ENCODE measurements around the gene GOLGA8M.
"Not testable (repeated sequence)": the region's sequence is repeated elsewhere in the genome, so short reads cannot be mapped to it uniquely, and the experiment has no call there.

The GOLGA8M gene

DNA sequence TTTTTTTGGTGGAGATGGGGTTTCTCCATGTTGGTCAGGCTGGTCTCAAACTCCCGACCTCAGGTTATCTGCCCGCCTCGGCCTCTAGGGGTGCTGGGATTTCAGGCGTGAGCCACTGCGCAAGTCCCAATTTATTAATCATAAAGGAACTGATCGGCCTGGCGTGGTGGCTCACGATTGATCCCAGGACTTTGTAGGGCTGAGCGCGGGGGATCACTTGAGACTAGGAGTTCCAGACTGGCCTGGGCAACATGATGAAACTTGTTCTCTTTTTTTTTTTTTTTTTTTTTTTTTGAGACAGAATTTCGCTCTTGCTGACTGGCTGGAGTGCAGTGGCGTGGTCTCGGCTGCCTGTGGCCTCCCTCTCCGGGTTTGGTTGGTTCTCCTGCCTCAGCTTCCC, 19.2 kb downstream of the GOLGA8M start:
- not testable (repeated sequence) for DNase-seq (ENCODE audit: low read depth); H3K4me3 ChIP-seq (ENCODE audit: control insufficient read depth, low read depth, low read length)

DNA sequence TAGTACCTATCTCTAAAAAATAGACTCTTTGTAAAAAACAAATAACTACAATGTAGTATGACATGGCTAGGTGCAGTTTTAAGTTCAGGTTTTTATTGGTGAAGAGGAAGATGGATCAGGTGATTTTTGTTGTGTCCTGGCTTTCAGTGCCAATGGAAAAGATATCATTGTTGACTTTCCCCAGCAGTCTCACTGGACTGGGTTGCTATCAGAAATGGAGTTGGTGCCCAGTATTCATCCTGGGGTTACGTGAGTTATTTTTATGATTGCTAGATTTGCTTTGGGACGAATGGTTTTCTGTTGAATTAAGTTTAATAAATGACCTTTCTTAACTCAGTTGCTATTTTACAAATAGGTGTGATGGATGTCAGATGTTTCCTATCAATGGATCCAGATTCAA, 38.7 kb downstream of the GOLGA8M start:
- not testable (repeated sequence) for H3K4me3 ChIP-seq (ENCODE audit: control insufficient read depth, low read depth, low read length); DNase-seq (ENCODE audit: low read depth)

DNA sequence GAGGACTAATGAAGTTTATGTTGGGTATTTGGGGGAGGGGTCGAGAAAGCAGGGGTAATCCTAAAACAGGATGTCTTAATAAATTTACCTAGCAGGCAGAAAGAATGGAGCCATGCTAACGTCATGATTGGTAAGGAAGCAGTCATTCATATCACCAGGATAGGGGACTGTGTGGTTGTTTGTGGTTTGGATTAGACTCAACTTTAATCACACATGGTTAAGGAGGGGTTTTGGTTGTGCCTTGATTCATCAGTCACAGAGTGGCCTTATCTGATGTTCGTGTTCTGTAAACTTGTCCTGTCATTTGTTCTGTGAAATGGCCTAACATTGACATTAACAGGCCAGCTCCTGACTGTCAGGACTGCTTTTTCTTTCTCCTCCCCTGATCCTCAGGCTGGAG, 40.1 kb downstream of the GOLGA8M start:
- not testable (repeated sequence) for DNase-seq (ENCODE audit: low read depth); H3K4me3 ChIP-seq (ENCODE audit: control insufficient read depth, low read depth, low read length)

DNA sequence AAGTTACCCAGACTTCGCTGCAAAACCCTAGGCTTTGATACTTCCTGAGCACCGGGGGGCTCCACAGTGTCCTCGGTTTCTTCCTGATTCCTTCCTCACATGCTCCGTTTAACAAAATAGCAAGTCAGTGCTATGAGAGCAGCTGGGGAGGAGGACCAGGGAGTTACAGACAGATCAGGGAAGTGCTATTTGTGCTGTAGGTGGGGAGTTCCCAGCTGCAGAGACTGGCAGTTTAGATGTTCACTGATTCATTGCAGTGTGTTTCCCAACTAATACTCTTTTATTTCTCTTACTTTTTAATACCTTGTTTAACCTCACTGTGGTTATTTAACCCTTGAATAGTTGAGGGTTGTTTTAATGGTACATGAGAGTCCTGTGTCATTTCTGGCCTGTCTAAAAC, 45.8 kb downstream of the GOLGA8M start:
- H3K4me3 ChIP-seq (ENCODE audit: control insufficient read depth, low read depth, low read length); DNase-seq (ENCODE audit: low read depth): not testable (repeated sequence)

DNA sequence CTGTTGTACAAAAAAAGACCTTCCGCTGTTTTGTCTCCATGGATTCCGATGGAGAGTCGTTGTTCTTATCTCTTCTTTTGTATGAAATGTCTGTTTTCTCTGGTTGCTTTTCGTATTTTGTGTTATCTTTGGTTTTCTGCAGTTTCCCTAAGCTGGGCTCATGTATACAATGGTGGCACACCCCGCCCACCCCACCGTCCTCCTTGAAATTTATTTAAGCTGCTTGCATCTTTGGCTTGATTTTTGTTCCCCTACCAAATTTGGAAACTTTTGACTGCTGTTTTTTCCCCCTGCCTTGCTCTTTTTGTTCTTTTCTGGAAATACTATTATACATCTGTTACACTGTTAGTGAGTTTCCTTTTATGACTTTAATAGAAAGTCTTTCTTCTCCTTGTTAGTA, 47.6 kb downstream of the GOLGA8M start:
- DNase-seq (ENCODE audit: low read depth); H3K4me3 ChIP-seq (ENCODE audit: control insufficient read depth, low read depth, low read length): not testable (repeated sequence)

DNA sequence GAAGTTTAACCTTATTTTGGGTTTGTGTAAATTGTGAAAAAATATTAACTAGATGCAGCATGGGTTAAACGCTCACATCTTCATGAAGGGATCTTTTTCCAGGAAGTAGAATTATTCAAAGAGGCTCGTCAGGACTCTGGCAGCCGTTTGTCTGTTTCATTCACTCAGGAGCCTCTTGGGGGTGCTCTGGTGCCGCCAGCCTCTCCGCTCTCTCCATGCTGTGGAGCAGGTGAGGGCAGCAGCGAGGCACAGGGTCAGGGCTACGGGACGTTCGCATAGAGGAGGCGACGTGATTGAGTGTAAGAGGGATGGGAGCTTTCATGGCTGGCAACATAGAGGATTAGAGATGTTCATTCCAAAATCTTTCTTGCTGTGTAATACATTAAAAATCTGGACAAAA, 48.5 kb downstream of the GOLGA8M start:
- DNase-seq (ENCODE audit: low read depth); H3K4me3 ChIP-seq (ENCODE audit: control insufficient read depth, low read depth, low read length): not testable (repeated sequence)

DNA sequence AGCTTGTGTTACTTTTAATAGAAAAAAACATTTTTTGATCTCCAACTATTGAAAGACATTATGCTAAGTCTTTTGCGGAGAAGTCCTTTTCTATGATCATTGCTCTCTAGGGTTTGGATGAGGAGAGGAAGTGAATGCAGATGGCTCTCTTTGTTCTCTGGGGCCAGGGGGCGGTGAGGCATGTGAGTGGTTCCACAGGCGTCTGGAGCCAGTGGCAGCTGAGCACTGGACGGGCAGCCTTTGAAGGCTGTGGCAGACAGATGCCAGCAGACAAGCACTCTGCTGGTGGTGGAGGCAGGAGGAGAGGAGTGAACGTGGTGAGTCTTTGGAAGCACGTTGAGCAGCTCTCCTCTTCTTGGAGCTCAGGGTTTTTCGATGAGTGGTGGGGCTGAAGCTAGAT, 51.5 kb downstream of the GOLGA8M start:
- not testable (repeated sequence) for H3K4me3 ChIP-seq (ENCODE audit: control insufficient read depth, low read depth, low read length); DNase-seq (ENCODE audit: low read depth)

DNA sequence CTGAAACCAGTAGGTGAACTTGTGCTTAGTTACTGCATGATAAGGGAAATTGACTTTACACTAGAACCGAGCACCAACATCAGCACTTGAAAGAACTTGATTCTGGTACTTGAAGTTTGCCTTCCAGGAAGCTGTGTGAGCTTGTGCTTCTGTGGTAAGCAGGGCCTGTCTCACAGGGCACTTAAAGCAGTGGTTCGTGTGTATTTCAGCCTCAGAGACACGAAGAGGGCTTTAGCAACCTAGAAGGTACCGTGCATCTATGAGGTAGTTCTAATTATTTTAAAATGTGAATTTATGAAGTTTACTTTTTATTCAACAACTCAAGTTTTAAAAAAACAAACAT, 56.2 kb downstream of the GOLGA8M start:
- not testable (repeated sequence) for H3K4me3 ChIP-seq (ENCODE audit: control insufficient read depth, low read depth, low read length); DNase-seq (ENCODE audit: low read depth)

DNA sequence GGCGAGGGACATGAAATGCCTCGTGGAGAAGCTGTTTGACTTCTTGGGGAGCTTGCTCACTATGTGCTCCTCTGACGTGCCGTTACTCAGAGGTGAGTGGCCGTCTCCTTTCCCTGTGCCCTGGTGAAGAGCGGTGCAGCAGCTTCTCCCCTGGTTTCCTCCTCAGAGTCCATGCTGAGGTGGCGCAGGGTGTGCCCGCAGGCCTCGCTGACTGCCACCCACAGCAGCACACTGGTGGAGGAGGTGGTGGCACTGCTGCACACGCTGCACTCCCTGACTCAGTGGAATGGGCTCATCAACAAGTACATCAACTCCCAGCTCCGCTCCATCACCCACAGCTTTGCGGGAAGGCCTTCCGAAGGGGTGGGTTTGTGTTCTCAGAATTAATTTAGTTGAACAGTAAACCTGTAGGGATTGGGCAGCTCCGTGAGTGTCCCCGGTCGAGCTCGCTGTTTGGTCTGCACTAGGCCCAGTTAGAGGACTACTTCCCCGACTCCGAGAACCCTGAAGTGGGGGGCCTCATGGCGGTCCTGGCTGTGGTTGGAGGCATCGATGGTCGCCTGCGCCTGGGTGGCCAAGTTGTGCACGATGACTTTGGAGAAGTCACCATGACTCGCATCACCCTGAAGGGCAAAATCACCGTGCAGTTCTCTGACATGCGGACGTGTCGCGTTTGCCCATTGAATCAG, 56.7 kb downstream of the GOLGA8M start:
- not testable (repeated sequence) for H3K4me3 ChIP-seq (ENCODE audit: control insufficient read depth, low read depth, low read length); DNase-seq (ENCODE audit: low read depth)

DNA sequence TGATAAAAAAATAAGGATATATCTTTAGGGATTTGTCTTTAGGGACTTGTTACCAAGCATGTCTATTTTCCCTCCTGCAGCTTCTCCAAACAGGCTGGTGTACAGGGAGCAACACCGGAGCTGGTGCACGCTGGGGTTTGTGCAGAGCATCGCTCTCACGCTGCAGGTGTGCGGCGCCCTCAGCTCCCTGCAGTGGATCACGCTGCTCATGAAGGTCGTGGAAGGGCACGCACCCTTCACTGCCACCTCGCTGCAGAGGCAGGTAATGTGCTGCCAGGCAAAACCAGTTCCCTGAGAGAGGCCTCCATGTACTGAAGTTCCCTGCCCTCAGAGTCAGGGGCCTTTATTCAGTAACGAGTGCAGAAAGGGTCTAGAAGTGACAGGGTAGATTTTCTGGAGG, 58.0 kb downstream of the GOLGA8M start:
- not testable (repeated sequence) for H3K4me3 ChIP-seq (ENCODE audit: control insufficient read depth, low read depth, low read length); DNase-seq (ENCODE audit: low read depth)

DNA sequence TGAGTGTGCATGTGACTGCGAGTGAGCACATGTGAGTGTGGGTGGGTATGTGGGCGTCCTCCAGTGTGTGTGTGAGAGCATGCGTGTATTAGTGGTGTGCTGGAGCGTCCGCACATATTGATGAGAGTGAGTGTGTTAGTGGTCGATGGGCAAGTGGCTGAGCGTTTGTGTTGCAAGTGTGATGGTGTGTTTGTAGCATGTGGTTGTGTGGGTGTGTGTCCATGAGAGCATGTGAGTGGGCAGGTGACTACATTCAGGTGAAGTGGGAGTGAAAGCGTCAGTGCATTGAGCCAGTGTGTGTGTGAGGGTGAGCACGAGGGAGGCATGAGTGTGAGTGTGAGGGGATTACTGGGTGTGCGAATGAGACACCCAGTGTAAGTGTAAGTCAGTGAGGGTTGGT, 59.7 kb downstream of the GOLGA8M start:
- DNase-seq (ENCODE audit: low read depth); H3K4me3 ChIP-seq (ENCODE audit: control insufficient read depth, low read depth, low read length): not testable (repeated sequence)
